A549 (cell line): Measurements from ENCODE around the gene ZXDC. TPM values are rescaled to one million over a fixed set of nuclear protein-coding genes. Genes with fewer than 3 reads are reported as not detected.

ENCODE experiments used
- ATAC-seq, 2 experiments: fragments of 200-7000 bp in 1 of 2; fragments of >200 bp in 1 of 2; cut with Nextera tagmentation in 1 of 2; cut with Tn5 transposase in 1 of 2; 3 replicates each; pipeline versions ENCODE4 v1.8.0 to v1.9.1; 2018 to 2020; ENCODE audit warnings: mild to moderate bottlenecking in 1 of 2, moderate library complexity in 1 of 2
- CTCF ChIA-PET: fragments of 300-600 bp; sonication (Branson Sonifier 250); formaldehyde crosslinking; extraction: SDS; loops from one replicate; lab custom pipeline; 2021; ENCODE audit warnings: antibody characterized with exemption, inconsistent platforms; lab: Yijun Ruan, JAX
- POLR2A ChIA-PET: fragments of 350-600 bp; formaldehyde crosslinking; extraction: SDS; loops from one replicate; lab custom pipeline; 2021; ENCODE audit warnings: antibody characterized with exemption, inconsistent platforms; lab: Yijun Ruan, JAX
- DNase-seq, 2 experiments: peaks; one replicate each; pipeline versions ENCODE4 v3.0.0 to v3.0.0-alpha.2; 2011 to 2016; ENCODE audit warnings: low read depth in 1 of 2, low spot score in 1 of 2
- FAIRE-seq: peaks from 2 replicates; lab custom pipeline; 2011; peaks lifted over from hg19 to GRCh38; lab: Jason Lieb, UNC
- H3K27ac ChIP-seq, 2 experiments: fragments of >200 bp; sonication (Bioruptor Twin); formaldehyde crosslinking; 3 replicates each; pipeline ENCODE4 v1.5.1; 2016 to 2017
- H3K4me1 ChIP-seq: fragments of >200 bp; sonication (Bioruptor Twin); formaldehyde crosslinking; 3 replicates; pipeline ENCODE4 v1.6.1; 2016
- H3K4me2 ChIP-seq: fragments of >200 bp; sonication (Bioruptor Twin); formaldehyde crosslinking; 3 replicates; pipeline ENCODE4 v1.6.1; 2016
- H3K4me3 ChIP-seq: fragments of >200 bp; sonication (Bioruptor Twin); formaldehyde crosslinking; 3 replicates; pipeline ENCODE4 v1.5.1; 2016
- H3K9me3 ChIP-seq: fragments of >200 bp; sonication (Bioruptor Twin); formaldehyde crosslinking; 3 replicates; pipeline ENCODE4 v1.6.1; 2016
- ATOH8 ChIP-seq: fragments of 250-450 bp; sonication (Bioruptor Pico); IDR thresholded peaks from 2 replicates; pipeline ENCODE4 v1.5.0; 2020; ENCODE audit warnings: low read depth, mild to moderate bottlenecking, moderate library complexity
- CEBPB ChIP-seq, 2 experiments: fragments of >200 bp in 1 of 2; sonication (Bioruptor Twin) in 1 of 2; formaldehyde crosslinking in 1 of 2; IDR thresholded peaks; 2 replicates each; pipeline ENCODE4 v1.6.1; 2012 to 2016
- CHD2 ChIP-seq: fragments of 150-350 bp; IDR thresholded peaks from 2 replicates; pipeline ENCODE4 v1.6.1; 2014; ENCODE audit warnings: low read length; ENCODE audit not compliant: partially characterized antibody
- ESRRA ChIP-seq: fragments of 150-350 bp; IDR thresholded peaks from 2 replicates; pipeline ENCODE4 v1.6.1; 2014; ENCODE audit warnings: mild to moderate bottlenecking, low read length, borderline replicate concordance
- FOXS1 ChIP-seq: fragments of 250-450 bp; sonication (Bioruptor Pico); IDR thresholded peaks from 2 replicates; pipeline ENCODE4 v1.5.0; 2020; ENCODE audit warnings: mild to moderate bottlenecking, moderate library complexity
- HES2 ChIP-seq: fragments of >200 bp; sonication (Bioruptor Twin); formaldehyde crosslinking; IDR thresholded peaks from 2 replicates; pipeline ENCODE4 v1.6.1; 2016
- HOXA7 ChIP-seq: fragments of 250-450 bp; sonication (Bioruptor Pico); IDR thresholded peaks from 2 replicates; pipeline ENCODE4 v1.5.0; 2020; ENCODE audit warnings: mild to moderate bottlenecking, moderate library complexity
- HOXB13 ChIP-seq: fragments of 250-450 bp; sonication (Bioruptor Pico); IDR thresholded peaks from 2 replicates; pipeline ENCODE4 v1.5.0; 2020; ENCODE audit warnings: low read depth, mild to moderate bottlenecking, moderate library complexity
- JUN ChIP-seq, 2 experiments: fragments of >200 bp; sonication (Bioruptor Twin); formaldehyde crosslinking; IDR thresholded peaks; 2 replicates in 1 of 2; 3 replicates in 1 of 2; pipeline ENCODE4 v1.6.1; 2016 to 2017
- JUNB ChIP-seq: fragments of >200 bp; sonication (Bioruptor Twin); formaldehyde crosslinking; IDR thresholded peaks from 2 replicates; pipeline ENCODE4 v1.6.1; 2016
- MAZ ChIP-seq: fragments of 150-350 bp; IDR thresholded peaks from 2 replicates; pipeline ENCODE4 v1.6.1; 2014; ENCODE audit warnings: antibody characterized with exemption, low read depth, low read length, borderline replicate concordance
- PBX3 ChIP-seq: IDR thresholded peaks from 2 replicates; pipeline ENCODE4 v1.6.1; 2012
- PHF8 ChIP-seq: fragments of 200-600 bp; sonication (generic); IDR thresholded peaks from 2 replicates; pipeline ENCODE4 v1.6.1; 2016; ENCODE audit warnings: low read depth, mild to moderate bottlenecking, antibody characterized with exemption, moderate library complexity, borderline replicate concordance
- POLR2A ChIP-seq: IDR thresholded peaks from 2 replicates; pipeline ENCODE4 v1.6.1; 2012; ENCODE audit warnings: mild to moderate bottlenecking, low read length
- POLR2AphosphoS2 ChIP-seq: conservative IDR thresholded peaks from 2 replicates; pipeline ENCODE4 v1.6.1; 2012; ENCODE audit warnings: low read length, improper control_type of control experiment, inconsistent platforms
- RAD21 ChIP-seq, 2 experiments: fragments of >200 bp in 1 of 2; sonication (Bioruptor Twin) in 1 of 2; formaldehyde crosslinking in 1 of 2; IDR thresholded peaks in 1 of 2; conservative IDR thresholded peaks in 1 of 2; 2 replicates in 1 of 2; 3 replicates in 1 of 2; pipeline ENCODE4 v1.6.1; 2012 to 2018; ENCODE audit warnings: inconsistent platforms in 1 of 2
- RCOR1 ChIP-seq: fragments of 150-350 bp; IDR thresholded peaks from 2 replicates; pipeline ENCODE4 v1.6.1; 2014; ENCODE audit warnings: antibody characterized with exemption, low read length, low read depth
- REST ChIP-seq: fragments of 200-600 bp; sonication (generic); IDR thresholded peaks from 2 replicates; pipeline ENCODE4 v1.6.1; 2016; ENCODE audit warnings: antibody characterized with exemption, mild to moderate bottlenecking, moderate library complexity
- RFX5 ChIP-seq: fragments of 450-650 bp; IDR thresholded peaks from 2 replicates; pipeline ENCODE4 v1.7.1; 2014; ENCODE audit warnings: antibody characterized with exemption, mild to moderate bottlenecking, moderate library complexity
- TFCP2L1 ChIP-seq: fragments of 250-450 bp; sonication (Bioruptor Pico); IDR thresholded peaks from 2 replicates; pipeline ENCODE4 v1.5.0; 2021; ENCODE audit warnings: mild to moderate bottlenecking
- ZC3H11A ChIP-seq: fragments of 450-650 bp; IDR thresholded peaks from 2 replicates; pipeline ENCODE4 v1.6.1; 2014; ENCODE audit warnings: antibody characterized with exemption, mild to moderate bottlenecking
- WGBS: methylation state at CpG from one replicate; pipeline ENCODE4 v1.1.6; 2017; ENCODE audit errors: missing lambda C conversion rate; 5-methylcytosine and 5-hydroxymethylcytosine counted together
- polyA plus RNA-seq, 4 experiments: library from polyadenylated mRNA; depleted of rRNA in 3 of 4; stranded (reverse); fragments of >200 nt; fragmentation: RNase III in 1 of 4; extraction: RNeasy Plus Mini Kit Qiagen cat#74134 plus additional on column Dnase treatment in 1 of 4; gene quantifications; 2 replicates in 3 of 4; 3 replicates in 1 of 4; pipeline ENCODE4 v1.2.3, GENCODE V29; 2011 to 2017

Gene ZXDC
- polyA plus RNA-seq, 2 of the 4 experiments (the other 2 are of a cell fraction) = 6.0 to 8.5 TPM

GRCh38 chr3:126474498-126475412 lies 936 bp downstream of the ZXDC start:
- TF ChIP-seq RFX5 (no peak), ZC3H11A (no peak), PHF8 (0 out of 2 replicates have a peak, but pooled peaks have one; percentile 6)
- Histone ChIP-seq H3K27ac (peak overlapping the region; percentile 99 to 100), H3K4me2 (peak overlapping the region; percentile 95), H3K4me3 (peak overlapping the region; percentile 90), H3K9me3 (no peaks in the 10 kb centered on the region), H3K4me1 (peaks cover 29% of the 10 kb centered on the region)
- DNase-seq (peak; percentile 35 to 57), FAIRE-seq (no peak), ATAC-seq (peak; percentile 42 to 57)
- ChIA-PET POLR2A (interaction anchor here (1.0 to 1.6 kb wide), 2 partner anchors 14 to 230 kb away, joined by 3 to 7 read pairs; partner anchors contain the start of gene CHCHD6), CTCF (interaction anchor here (0.8 to 1.7 kb wide), 3 partner anchors 13 to 1072 kb away, joined by 3 to 4 read pairs (median 4); no protein-coding TSS in a partner anchor)
- 64% methylated on average over 10 of the region's 72 CpGs for WGBS

GRCh38 chr3:126473292-126474168 lies 2.2 kb downstream of the ZXDC start:
- CTCF ChIA-PET = interaction anchor here (1.6 to 1.7 kb wide), 2 partner anchors 12 to 20 kb away, joined by 4 read pairs; no protein-coding TSS in a partner anchor
- no peaks in the 10 kb centered on the region for H3K9me3 ChIP-seq
- TF ChIP-seq ESRRA (no peak), REST (no peak), FOXS1 (CRISPR knock-in tag) (no peak), RFX5 (no peak), POLR2A (no peak), HOXA7 (CRISPR knock-in tag) (no peak), RCOR1 (no peak)
- TF ChIP-seq, all 56 proteins: peak for 0
- no peak for DNase-seq
- Histone ChIP-seq H3K4me2 (peak overlapping the region; percentile 95), H3K4me3 (peak overlapping the region; percentile 90; the same call in 2 of the 3 replicates), H3K27ac (peak overlapping the region; percentile 65 to 84; a peak in 5 of 6 replicates), H3K4me1 (peaks cover 29% of the 10 kb centered on the region)
- WGBS = 90% methylated on average over 14 of the region's 14 CpGs
- ATAC-seq = no peak
- no peak for FAIRE-seq
- POLR2A ChIA-PET = no interaction called here

GRCh38 chr3:126472277-126473006 lies 3.2 kb downstream of the ZXDC start:
- FAIRE-seq = no peak
- no peak for TF ChIP-seq CHD2
- no peak for TF ChIP-seq POLR2A
- no peak for TF ChIP-seq HOXB13
- TF ChIP-seq POLR2AphosphoS2 = no peak
- no peak for TF ChIP-seq TFCP2L1 (CRISPR knock-in tag)
- TF ChIP-seq RAD21 (conservative IDR thresholded peaks at IDR 0.05 in 1 of 2, IDR thresholded peaks at IDR 0.05 in 1 of 2) = no peak
- TF ChIP-seq ATOH8 (CRISPR knock-in tag) = no peak
- TF ChIP-seq HES2 = peak; percentile 28; the same call in 1 of the 2 replicates
- no peak for TF ChIP-seq PBX3
- no peak for TF ChIP-seq MAZ
- TF ChIP-seq JUNB = no peak
- peak; percentile 83 to 86 for TF ChIP-seq CEBPB (IDR thresholded peaks at IDR 0.05)
- TF ChIP-seq JUN (IDR thresholded peaks at IDR 0.05) = peak in 1 of 2 experiments; percentile 32; a peak in 1 of 5 replicates

More at GRCh38 chr3:126472277-126473006, 3.2 kb downstream of the ZXDC start:
- H3K27ac ChIP-seq = peak overlapping the region; percentile 65 to 84
- H3K4me2 ChIP-seq = peak overlapping the region; percentile 95
- 51% methylated on average over 8 of the region's 8 CpGs for WGBS
- H3K9me3 ChIP-seq = no peaks in the 10 kb centered on the region
- ChIA-PET POLR2A (no interaction called here), CTCF (interaction anchor here (0.7 to 0.8 kb wide), 2 partner anchors 26 to 35 kb away, joined by 3 read pairs; no protein-coding TSS in a partner anchor)
- H3K4me1 ChIP-seq = peaks cover 29% of the 10 kb centered on the region
- ATAC-seq (peak; percentile 47 to 66; a peak in 4 of 6 replicates), DNase-seq (peak; percentile 62 to 73)
- H3K4me3 ChIP-seq = peak overlapping the region; percentile 17
